ENCODE results near the gene CCSAP.

- TF ChIP-seq CTCF (IDR thresholded peaks at IDR 0.05): no peak
- no peak for TF ChIP-seq EP300 (IDR thresholded peaks at IDR 0.05)
Observed at GRCh38 chr1:229326601-229327000, 16.2 kb downstream of the CCSAP start.

Measured in tibial nerve (tissue), 4 donors.